ENCODE measurements around the gene RPL18.
A peak's percentile ranks its signal among the peaks of the same experiment; 100 is the strongest.

Gene RPL18

DNA sequence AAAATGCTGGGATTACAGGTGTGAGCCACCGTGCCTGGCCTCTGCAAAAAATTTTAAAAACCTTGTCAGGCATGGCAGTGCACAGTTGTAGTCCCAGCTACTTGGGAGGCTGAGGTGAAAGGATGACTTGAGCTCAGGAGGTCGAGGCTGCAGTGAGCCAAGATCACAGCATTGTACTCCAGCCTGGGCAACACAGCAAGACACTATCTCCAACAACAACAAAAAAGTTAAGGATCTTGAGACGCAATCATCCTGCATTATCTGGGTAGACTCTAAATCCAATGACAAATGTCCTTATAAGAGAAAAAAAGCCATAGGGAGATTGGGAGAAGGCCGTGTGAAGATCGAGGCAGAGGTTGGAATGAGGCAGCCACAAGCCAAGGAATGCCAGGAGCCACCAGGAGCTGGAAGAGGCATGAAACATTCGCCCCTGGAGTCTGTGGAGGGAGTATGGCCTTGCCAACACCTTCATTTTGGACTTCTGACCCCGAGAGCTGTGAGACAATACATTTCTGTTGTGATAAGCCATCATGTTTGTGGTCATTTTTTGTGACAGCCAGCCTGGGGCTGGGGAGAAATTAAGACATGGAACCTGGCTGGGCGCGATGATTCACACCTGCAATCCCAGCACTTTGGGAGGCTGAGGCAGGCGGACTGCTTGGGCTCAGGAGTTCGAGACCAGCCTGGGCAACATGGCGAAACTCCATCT lies 32.1 kb upstream of the RPL18 start:
- TF ChIP-seq ZFX (IDR thresholded peaks at IDR 0.05), result no peak
- TF ChIP-seq, protein P1, sequence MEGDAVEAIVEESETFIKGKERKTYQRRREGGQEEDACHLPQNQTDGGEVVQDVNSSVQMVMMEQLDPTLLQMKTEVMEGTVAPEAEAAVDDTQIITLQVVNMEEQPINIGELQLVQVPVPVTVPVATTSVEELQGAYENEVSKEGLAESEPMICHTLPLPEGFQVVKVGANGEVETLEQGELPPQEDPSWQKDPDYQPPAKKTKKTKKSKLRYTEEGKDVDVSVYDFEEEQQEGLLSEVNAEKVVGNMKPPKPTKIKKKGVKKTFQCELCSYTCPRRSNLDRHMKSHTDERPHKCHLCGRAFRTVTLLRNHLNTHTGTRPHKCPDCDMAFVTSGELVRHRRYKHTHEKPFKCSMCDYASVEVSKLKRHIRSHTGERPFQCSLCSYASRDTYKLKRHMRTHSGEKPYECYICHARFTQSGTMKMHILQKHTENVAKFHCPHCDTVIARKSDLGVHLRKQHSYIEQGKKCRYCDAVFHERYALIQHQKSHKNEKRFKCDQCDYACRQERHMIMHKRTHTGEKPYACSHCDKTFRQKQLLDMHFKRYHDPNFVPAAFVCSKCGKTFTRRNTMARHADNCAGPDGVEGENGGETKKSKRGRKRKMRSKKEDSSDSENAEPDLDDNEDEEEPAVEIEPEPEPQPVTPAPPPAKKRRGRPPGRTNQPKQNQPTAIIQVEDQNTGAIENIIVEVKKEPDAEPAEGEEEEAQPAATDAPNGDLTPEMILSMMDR (conservative IDR thresholded peaks at IDR 0.05), result no peak
- no peak overlapping the region for H3K27ac ChIP-seq

DNA sequence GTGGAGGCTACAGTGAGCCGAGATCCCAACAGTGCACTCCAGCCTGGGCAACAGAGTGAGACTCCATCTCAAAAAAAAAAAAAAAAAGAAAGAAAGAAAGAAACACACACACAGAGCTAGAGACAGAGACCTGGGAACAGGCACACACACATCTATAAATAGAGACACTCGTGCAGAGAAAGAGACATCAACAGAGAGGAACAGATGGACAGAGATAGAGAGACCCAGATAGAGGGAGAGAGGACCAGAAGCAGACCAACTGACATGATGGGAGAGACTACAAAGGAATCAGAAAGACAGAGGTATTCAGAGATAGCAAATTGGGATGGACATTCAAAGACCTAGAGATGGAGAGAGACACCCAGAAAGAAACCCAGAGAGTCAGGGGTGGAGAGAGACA lies 29.2 kb upstream of the RPL18 start:
- H3K27ac ChIP-seq, result no peak overlapping the region
- no peak for TF ChIP-seq ZFX (IDR thresholded peaks at IDR 0.05)
- TF ChIP-seq, protein P1 (conservative IDR thresholded peaks at IDR 0.05), result no peak

DNA sequence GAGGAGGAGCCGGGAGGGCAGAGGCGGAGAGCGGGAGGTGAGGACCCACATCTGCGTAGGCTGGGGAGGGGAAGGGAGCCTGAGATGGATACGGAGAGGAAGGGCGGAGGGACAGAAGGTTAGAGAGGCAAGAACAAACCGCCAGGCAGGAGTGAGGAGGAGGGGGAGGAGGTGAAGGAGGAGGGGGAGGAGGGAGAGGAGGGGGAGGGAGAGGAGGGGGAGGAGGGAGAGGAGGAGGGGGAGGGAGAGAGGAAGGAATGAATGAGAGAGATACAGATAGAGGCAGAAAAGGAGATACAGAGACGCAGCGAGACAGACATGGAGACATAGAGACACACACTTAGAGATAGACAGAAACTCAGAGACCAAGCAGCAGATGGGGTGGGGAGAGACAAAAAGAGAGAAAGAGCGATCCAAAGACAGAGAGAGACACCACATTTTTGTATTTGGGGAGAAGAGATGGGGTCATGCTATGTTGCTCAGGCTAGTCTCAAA lies 27.8 kb upstream of the RPL18 start:
- no peak for TF ChIP-seq ZFX (IDR thresholded peaks at IDR 0.05)
- TF ChIP-seq, protein P1 (conservative IDR thresholded peaks at IDR 0.05), result no peak
- no peak overlapping the region; the same call in 1 of the 2 replicates for H3K27ac ChIP-seq

DNA sequence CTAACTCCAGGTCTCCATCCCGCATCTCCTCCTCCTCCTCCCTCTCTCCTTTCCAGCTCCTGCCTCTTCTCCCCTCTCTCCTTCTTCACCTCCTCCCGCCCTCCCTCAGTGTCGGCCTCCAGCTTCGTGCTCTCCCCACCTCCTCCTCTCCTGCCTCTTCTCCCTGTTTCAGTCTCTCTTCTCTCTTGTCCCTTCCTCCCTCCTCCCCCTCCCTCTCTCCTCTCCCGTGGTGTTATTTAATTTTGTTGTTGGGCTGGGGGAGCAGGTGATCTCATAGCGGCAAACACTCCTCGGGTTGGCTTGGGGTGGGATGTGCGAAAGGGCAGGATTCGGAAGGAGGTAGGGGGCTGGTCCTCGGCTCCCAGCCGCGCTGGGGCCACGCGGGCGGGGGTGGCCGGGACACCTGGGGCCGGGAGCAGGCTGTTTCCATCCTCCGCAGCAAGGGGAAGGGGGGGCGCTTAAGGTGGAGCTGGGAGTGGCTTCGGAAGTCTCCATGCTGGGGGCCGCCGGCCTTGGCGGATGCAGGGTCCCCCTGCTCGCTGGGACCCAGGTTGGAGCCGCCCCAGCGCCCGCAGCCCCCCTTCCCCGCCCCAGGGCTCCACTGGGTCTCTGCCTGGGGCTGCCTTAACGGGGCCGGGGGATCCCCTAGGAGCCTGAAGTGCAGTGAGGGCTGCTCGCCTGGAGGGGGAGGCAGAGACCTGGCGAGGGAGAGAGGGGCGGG lies 27.2 kb upstream of the RPL18 start, which contains the start of gene CA11:
Gene CA11, minus strand, starts transcription at position 187 of the 721 bp plus-strand sequence. CDS start 555 bp downstream, outside the sequence.
- peak within 1 kb of the TSS; percentile 28 for H3K27ac ChIP-seq
- no peak for TF ChIP-seq ZFX (IDR thresholded peaks at IDR 0.05)
- TF ChIP-seq, protein P1 (conservative IDR thresholded peaks at IDR 0.05), result peak; percentile 68

DNA sequence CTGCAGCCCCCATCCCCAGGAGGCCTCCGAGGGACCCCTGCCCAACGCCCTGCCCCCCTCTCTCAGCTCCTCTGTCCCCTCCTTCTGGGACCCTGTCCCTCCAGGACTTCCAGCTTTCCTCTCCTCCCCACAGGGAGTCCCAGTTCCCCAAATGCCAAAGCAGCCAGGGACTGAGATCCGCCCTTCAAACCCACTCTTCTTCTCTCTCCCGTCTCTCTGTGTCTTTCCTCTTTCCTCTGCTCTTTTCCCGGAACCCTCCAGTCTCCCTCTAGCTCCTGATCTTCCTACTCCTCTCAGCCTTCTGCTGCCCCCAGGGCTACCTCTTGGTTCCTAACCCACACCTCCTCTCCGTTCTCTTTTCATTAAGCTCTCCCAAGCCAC lies 26.6 kb upstream of the RPL18 start:
- H3K27ac ChIP-seq, result peak overlapping the region; percentile 28; the same call in 1 of the 2 replicates
- TF ChIP-seq, protein P1 (conservative IDR thresholded peaks at IDR 0.05), result no peak
- no peak for TF ChIP-seq ZFX (IDR thresholded peaks at IDR 0.05)

DNA sequence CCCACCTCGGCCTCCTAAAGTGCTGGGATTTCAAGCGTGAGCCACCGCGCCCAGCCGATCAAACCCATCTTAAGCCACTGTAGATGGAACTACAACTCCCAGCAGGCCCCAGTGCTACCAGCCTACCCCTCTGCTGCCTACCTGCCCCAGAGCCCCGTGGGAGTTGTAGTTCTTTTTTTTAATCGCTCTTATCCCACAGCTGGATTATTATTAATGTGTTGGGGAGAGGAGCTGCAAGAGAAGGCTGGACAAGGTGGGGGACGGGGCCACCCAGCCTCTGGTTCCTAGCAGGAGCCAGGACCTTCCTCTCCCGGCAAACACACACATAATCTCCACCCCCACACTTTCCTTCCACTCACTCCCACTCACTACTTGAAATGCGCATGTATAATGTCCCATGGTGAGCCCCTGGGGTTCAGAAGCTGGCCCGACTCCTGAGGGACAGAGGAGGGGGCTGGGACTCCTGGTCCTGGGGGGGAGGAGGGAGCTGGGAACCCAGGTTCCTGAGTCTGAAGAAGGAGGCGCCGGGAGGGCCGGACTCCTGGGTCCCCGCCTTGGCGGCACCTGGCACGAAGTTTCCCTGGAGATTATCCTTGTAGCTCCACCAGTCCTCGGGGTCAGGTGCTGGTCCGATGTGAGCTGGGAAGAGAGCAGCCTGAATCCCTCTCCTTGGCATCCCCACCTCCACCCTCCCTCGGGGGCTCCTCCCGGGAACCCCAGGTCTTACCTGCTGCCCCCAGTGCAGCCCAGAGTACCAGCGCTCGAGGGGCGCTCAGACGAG lies 26.1 kb upstream of the RPL18 start:
- TF ChIP-seq, protein P1 (conservative IDR thresholded peaks at IDR 0.05), result no peak
- no peak for TF ChIP-seq ZFX (IDR thresholded peaks at IDR 0.05)
- H3K27ac ChIP-seq, result no peak overlapping the region

All from C4-2B (cell line).